D341Med (cell line): Measurements from ENCODE around the gene PCGF3.
"Not testable (repeated sequence)": the region's sequence is repeated elsewhere in the genome, so short reads cannot be mapped to it uniquely, and the experiment has no call there.

ENCODE experiments used
- DNase-seq: peaks from one replicate; pipeline ENCODE4 v3.0.0; 2012; ENCODE audit warnings: low spot score

The PCGF3 gene

DNA sequence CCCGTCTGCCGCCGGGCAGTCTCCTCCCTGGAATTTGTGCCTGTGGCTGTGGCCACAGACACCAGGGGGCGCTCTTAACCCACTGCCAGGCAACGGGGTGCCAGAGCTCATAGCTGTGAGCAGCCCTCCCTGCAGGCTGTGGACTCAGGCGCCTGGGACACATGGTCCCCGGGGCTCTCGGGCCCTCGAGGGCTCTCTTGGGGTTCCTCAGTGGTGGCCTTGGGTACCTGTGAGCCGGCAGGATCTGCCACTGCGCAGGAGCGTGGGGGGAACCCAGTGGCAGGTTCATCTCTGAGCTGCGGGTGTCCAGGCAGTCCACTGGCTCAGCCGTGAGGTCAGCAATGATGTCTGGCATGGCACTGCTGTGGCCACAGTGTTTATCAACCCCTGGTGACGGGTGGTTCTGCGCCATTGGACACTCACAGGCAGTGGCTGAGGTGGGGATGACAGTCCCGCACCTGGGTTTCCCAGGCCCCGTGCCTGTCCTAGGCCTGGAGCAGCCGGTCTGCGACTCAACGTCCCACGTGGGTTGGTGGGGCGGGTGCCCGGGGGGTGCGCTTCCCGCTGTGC lies 37.2 kb downstream of the PCGF3 start:
- DNase-seq, result peak; percentile 95

DNA sequence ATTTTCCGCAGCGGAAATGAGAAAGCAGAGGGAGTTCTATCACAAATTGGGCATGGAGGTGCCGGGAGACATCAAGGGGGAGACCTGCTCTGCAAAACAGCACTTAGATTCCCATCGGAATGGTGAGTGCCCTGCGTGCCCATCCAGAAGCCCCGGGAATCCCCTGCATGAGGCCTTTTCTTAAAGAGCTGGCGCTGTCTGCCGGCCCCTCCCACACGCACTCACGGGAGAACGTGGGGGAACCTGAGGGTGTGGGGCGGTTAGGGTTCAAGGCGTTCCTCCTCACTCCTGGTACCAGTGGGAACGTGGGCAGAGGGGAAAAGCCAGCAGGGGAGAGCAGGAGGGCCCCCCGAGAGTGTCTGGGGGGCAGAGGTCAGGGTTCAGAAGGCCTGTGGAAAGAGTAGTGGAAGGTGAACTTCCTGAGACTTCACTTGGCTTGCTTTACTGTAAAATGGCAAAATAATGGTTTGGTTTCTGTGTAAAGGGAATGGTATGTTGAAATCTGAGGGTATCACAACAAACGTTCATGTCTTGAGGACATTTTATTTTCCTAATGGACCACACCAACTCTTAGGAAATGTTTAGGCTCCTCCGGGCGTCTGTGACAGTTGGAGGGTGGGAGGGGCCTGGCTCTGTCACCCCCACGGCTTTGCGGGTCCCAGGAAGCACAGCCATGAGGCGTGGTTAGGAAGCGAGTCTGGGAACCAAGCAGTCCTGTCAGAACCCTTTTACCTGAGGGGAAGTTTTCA lies 38.0 kb downstream of the PCGF3 start:
- no peak for DNase-seq

DNA sequence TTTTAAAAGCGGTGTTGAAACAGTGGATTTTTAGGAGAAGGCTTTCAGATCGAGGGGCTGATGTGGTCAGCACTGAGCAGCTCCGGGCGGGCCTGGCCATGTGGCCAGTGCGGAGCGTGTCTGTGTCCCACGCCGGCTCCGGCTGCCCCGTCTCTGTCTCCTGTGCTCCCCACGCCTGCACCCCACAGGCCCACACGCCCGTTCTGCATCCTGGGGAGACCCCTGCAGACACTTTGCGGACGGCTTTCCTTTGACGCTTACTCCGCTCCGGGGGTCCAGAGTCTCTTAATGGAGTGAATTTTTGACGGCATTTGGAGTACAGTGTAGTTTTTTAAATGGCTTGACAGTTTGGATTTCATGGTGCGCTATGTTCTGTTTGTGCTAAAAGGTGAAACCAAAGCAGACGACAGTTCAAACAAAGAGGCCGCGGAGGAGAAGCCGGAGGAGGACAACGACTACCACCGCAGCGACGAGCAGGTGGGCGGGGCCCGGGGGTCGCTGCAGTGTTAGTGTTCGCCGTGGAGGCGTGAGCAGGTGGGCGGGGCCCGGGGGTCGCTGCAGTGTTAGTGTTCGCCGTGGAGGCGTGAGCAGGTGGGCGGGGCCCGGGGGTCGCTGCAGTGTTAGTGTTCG lies 38.7 kb downstream of the PCGF3 start:
- no peak for DNase-seq

DNA sequence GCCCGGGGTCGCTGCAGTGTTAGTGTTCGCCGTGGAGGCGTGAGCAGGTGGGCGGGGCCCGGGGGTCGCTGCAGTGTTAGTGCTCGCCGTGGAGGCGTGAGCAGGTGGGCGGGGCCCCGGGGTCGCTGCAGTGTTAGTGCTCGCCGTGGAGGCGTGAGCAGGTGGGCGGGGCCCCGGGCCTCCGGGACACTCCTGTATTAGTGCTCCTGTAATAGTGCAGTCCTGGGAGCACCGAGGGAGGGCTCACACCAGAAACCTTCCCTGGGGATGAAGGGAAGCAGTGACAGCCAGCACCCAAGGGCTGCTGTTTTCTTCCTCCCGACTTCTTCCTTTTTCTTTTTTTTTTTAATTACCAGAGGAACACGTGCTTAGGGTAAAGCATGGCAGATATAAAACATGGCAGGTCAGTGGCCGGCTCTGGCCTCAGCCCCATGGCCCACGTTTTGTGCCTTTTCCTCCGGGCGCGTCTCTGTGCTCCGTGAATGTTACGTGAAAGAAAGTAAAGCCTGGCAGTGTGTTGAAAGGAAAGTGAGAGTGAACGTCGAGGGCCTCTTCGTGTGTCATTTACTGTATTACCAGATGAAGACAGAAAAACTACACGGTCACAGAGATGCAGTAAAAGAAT lies 42.0 kb downstream of the PCGF3 start:
- no peak for DNase-seq

- no peak for DNase-seq
Measured at GRCh38 chr4:748461-748860, 42.8 kb downstream of the PCGF3 start.

- DNase-seq, result no peak
Measured at GRCh38 chr4:749698-750666, 44.4 kb downstream of the PCGF3 start.

- DNase-seq, result peak; percentile 43
Measured at GRCh38 chr4:751676-752075, 46.0 kb downstream of the PCGF3 start.

DNA sequence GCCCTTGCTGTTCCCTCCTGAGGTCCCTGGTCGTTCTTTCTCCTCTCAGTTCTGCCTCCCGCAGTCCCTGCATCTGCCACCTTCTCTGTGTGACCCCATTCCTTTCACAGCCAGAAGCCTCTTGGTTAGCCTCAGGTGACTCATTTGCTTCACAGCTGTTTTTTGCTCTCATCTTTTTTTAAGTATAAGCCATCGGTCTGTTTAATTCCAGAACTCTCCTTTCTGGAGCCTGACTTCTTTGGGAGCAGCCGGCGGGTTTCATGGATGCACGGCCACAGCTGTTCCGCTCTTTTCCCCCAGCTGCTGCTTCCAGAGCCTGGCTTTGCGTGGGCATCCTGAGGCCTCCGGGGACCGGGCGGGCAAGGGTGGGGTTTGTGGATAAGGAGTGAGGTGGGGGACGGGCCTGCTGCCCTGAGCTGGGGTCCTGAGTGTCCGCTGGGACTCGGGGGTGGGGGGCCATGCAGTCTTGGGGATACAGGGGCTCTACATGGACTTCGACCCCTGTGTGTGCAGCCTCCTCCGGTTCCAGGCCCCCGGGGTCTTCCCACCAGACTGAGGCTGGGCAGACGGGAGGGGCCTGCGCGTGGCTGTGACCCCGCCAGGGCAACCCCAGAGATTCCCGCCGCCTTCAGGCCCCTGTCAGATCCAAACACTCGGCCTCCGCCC lies 46.7 kb downstream of the PCGF3 start:
- DNase-seq, result no peak

DNA sequence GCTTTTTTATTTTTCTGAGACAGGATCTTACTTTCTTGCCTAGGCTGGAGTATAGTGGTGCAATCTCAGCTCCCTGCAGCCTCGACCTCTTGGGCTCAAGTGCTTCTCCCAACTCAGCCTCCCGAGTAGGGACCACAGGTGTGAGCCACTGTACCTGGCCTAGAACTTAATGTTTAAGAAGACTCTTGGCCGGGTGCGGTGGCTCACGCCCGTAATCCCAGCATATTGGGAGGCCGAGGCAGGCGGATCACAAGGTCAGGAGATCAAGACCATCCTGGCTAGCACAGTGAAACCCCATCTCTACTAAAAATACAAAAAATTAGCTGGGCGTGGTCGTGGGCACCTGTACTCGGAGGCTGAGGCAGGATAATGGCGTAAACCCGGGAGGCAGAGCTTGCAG lies 47.6 kb downstream of the PCGF3 start:
- not testable (repeated sequence) for DNase-seq

GRCh38 chr4:754221-755120 lies 48.8 kb downstream of the PCGF3 start:
- DNase-seq, result no peak

GRCh38 chr4:757111-757510 lies 51.5 kb downstream of the PCGF3 start:
- no peak for DNase-seq

DNA sequence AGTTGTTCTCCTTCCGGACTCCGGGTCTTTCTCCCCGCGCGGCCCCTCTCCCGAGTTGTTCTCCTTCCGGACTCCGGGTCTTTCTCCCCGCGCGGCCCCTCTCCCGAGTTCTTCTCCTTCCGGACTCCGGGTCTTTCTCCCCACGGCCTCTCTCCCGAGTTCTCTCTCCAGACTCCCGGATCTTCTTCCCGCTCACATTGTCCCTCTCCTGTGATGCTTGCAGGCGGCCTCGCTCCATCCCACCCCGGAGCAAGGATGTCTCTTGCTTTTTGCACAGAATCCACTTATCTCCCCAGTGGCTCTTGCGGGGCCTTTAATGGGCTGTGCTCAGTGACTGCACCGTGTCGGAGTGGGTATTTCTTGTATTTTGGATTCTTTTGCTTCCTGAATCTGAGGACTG lies 54.2 kb downstream of the PCGF3 start:
- DNase-seq, result not testable (repeated sequence)

GRCh38 chr4:760616-761015 lies 55.0 kb downstream of the PCGF3 start:
- no peak for DNase-seq

- DNase-seq, result no peak
Measured at GRCh38 chr4:761086-761485, 55.5 kb downstream of the PCGF3 start.

DNA sequence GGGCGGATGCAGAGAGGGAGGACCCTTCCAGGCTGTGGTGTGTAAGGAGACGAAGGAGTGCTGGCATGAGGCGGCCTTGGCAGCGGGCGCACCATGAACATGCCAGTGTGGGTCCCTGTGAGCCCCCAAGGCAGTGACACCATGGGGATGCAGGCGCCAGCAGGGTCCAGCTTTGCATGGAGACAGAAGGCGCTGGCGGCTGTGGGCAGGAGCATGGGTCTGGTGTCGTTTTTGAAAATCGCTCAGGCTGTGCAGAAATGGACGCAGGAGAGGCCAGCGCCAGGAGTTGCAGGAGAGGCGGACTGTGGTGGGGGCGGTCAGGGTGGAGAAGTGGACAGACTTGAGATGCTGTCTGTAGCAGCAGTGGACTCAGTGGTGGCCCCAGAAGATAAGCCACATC lies 56.1 kb downstream of the PCGF3 start:
- no peak for DNase-seq

DNA sequence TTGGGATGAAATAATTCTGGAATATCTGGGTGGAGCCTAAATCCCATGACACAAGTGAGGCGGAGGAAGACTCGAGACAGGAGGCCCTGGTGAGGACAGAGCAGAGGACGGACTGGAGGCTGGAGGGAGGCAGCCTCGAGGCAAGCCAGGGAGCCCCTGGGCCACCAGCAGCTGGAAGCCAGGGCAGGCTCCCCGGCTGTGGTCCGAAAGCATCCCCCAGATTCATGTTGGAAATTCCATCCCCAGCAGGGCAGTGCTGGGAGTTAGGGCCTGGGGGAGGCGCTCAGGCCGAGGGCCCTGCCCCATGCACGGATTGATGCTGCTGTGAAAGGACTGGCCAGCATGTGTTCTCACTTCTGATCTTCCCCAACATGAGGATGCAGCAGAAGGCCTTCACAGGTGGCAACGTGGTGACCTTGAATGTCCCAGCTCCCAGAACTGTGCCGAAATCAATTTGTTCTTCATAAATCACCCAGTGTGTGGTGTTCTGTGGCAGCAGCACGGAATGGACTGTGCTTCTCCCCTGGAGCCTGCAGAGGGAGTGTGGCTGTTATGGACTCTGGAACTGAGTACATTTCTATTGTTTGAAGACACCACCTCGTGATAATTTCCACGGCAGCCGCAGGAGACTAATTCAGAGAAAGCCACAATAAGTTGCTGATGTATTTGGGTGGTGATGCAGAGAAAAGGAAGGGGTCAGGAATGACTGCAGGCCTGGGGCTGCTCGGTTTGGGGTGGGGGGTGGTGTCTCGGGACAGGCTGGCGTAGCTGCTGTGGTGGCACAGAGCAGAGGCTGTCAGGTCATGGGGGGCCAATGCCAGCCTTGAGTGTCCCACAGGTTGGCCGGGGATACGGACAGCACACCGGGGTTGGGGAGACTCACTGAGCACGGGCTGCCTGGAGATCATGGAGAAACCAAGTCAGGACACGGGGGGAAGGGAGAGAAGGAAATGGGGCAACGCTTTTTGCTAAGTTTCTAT lies 56.9 kb downstream of the PCGF3 start:
- peak; percentile 47 for DNase-seq

GRCh38 chr4:763191-763810 lies 57.7 kb downstream of the PCGF3 start:
- peak; percentile 36 for DNase-seq

DNA sequence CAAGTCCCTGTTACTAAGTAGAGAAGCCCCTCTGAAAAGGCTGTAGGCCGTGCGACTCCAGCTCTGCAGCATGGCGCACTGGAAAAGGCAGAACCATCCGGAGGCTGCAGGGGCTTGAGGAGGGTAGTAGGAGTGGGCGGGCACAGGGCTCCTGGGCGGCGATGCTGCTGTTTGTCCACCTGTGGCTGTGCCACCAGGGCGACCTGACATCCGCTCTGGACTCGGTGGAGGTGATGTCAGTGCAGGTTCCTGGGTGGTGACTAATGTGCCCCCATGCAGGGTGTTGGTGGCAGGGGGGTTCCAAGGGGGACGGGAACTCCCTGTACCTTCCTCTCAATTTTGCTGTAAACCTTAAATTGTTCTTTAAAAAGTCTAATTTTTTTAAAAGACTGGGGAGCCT lies 58.3 kb downstream of the PCGF3 start:
- peak; percentile 42 for DNase-seq
